Activated T-cell treated with anti-CD3 and anti-CD28 coated beads, Interleukin-2, amount 50 U/mL, for 72 hours (primary cell): Measurements from ENCODE around the gene OR6C76. TPM values are rescaled to one million over a fixed set of nuclear protein-coding genes. Genes with fewer than 3 reads are reported as not detected.
"Not testable (repeated sequence)": the region's sequence is repeated elsewhere in the genome, so short reads cannot be mapped to it uniquely, and the experiment has no call there.

Source experiments
- ATAC-seq, 2 donors: fragments of 150-1000 bp; cut with Tn5 transposase; replicated peaks in 1 of 2; 2 replicates each; pipeline ENCODE4 v1.10.0; 2021; ENCODE audit warnings: moderate library complexity in 2 of 2, mild to moderate bottlenecking in 1 of 2
- DNase-seq, 2 donors: peaks; one replicate each; pipeline ENCODE4 v3.0.0; 2021 to 2022; ENCODE audit warnings: mixed read lengths in 1 of 2
- H3K27ac Mint-ChIP-seq: one replicate; pipeline ENCODE4 v1.8.0; 2022; ENCODE audit warnings: mild to moderate bottlenecking, moderate library complexity, mixed read lengths
- H3K27me3 Mint-ChIP-seq: one replicate; pipeline ENCODE4 v1.8.0; 2022; ENCODE audit warnings: low read depth, mixed read lengths
- H3K36me3 Mint-ChIP-seq, 2 donors: one replicate each; pipeline ENCODE4 v1.8.0; 2022; ENCODE audit warnings: mixed read lengths in 2 of 2, mild to moderate bottlenecking in 1 of 2; ENCODE audit not compliant: insufficient read depth in 2 of 2
- H3K4me1 Mint-ChIP-seq: one replicate; pipeline ENCODE4 v1.8.0; 2022; ENCODE audit warnings: low read depth, mixed read lengths
- H3K4me3 Mint-ChIP-seq, 2 donors: one replicate each; pipeline ENCODE4 v1.8.0; 2022; ENCODE audit warnings: mild to moderate bottlenecking in 2 of 2, mixed read lengths in 2 of 2, moderate library complexity in 2 of 2
- H3K9me3 Mint-ChIP-seq, 2 donors: one replicate each; pipeline ENCODE4 v1.8.0; 2022; ENCODE audit warnings: mixed read lengths in 2 of 2
- total RNA-seq, 2 donors: library from RNA; stranded (reverse); gene quantifications; one replicate each; pipeline ENCODE4 v1.2.3, GENCODE V29; 2022

Gene OR6C76
- total RNA-seq, 2 donors from 2014 or later = not detected

GRCh38 chr12:55428331-55429243, 2.5 kb downstream of the OR6C76 start:
- peaks cover 25% of the 10 kb centered on the region for H3K27me3 Mint-ChIP-seq
- no peak overlapping the region for H3K27ac Mint-ChIP-seq
- H3K9me3 Mint-ChIP-seq = no peaks in the 10 kb centered on the region
- no peaks in the 10 kb centered on the region for H3K36me3 Mint-ChIP-seq
- DNase-seq (no peak), ATAC-seq (no peak)
- H3K4me3 Mint-ChIP-seq = no peak overlapping the region
- no peaks in the 10 kb centered on the region for H3K4me1 Mint-ChIP-seq

- not testable (repeated sequence) for H3K27me3 Mint-ChIP-seq, H3K9me3 Mint-ChIP-seq, H3K36me3 Mint-ChIP-seq, DNase-seq, H3K27ac Mint-ChIP-seq, H3K4me1 Mint-ChIP-seq, H3K4me3 Mint-ChIP-seq, ATAC-seq
Measured at GRCh38 chr12:55441233-55441632, 15.2 kb downstream of the OR6C76 start.

GRCh38 chr12:55443776-55444175, 17.7 kb downstream of the OR6C76 start, which contains the start of gene OR6C2:
Gene OR6C2, plus strand, starts transcription at chr12:55444076. Its CDS starts 8,138 bp downstream, at chr12:55452214.
- H3K9me3 Mint-ChIP-seq = peaks cover 0 to 3% of the 10 kb centered on the region in 2 donors
- no peak for DNase-seq
- H3K4me1 Mint-ChIP-seq = no peaks in the 10 kb centered on the region
- H3K27ac Mint-ChIP-seq = no peak within 1 kb of the TSS
- no peak within 1 kb of the TSS for H3K4me3 Mint-ChIP-seq
- ATAC-seq = no peak
- peaks cover 3% of the 10 kb centered on the region in 2 donors for H3K36me3 Mint-ChIP-seq
- H3K27me3 Mint-ChIP-seq = no peaks in the 10 kb centered on the region

DNA sequence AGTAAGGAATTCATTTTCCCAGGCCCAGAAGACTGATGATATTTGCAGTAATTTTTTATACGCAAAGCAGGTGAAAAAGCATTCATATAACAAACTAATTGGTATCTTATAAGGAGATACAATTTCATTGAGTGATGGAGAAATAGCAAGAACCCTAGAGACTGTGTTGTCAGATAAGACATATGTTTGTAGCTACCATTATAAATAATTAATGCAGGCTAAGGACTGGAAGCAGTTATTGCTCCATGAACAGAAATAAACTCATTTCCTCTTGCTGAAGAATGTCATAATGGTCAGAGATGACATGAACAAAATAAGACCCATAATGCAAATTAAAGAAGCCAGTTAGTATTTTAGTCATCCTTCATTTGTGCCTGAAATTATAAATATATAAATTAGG, 19.3 kb downstream of the OR6C76 start:
- no peak overlapping the region for H3K4me3 Mint-ChIP-seq
- DNase-seq (no peak), ATAC-seq (no peak)
- no peak overlapping the region for H3K27ac Mint-ChIP-seq
- H3K4me1 Mint-ChIP-seq = no peaks in the 10 kb centered on the region
- H3K27me3 Mint-ChIP-seq = no peaks in the 10 kb centered on the region
- H3K36me3 Mint-ChIP-seq = peaks cover 0 to 3% of the 10 kb centered on the region in 2 donors
- no peaks in the 10 kb centered on the region for H3K9me3 Mint-ChIP-seq

- peaks cover 2% of the 10 kb centered on the region for H3K27me3 Mint-ChIP-seq
- H3K4me3 Mint-ChIP-seq = no peak overlapping the region
- no peaks in the 10 kb centered on the region for H3K9me3 Mint-ChIP-seq
- no peak overlapping the region for H3K27ac Mint-ChIP-seq
- ATAC-seq = no peak
- no peak for DNase-seq
- H3K4me1 Mint-ChIP-seq = no peaks in the 10 kb centered on the region
- H3K36me3 Mint-ChIP-seq = no peaks in the 10 kb centered on the region
Measured at GRCh38 chr12:55446326-55446725, 20.3 kb downstream of the OR6C76 start.

DNA sequence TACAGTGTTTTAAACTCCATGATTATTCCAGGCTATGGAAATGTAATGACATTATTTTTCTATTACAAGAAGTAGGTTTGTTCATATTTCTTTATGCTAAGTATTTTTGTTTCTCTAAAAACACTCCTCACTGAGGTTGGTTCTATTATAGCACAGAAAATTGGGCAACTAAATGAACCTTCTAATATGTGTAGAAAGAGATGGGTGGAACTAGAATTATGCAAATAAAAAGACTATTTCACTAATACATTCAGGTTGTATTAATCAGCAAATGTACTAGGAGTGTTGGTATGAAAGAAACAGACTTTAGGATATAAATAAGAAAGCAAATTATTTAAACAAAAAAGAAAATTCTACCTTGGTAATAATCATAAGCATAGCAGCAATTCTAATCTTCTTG, 22.8 kb downstream of the OR6C76 start:
- ATAC-seq (no peak), DNase-seq (no peak)
- Mint-ChIP-seq H3K9me3 (no peaks in the 10 kb centered on the region), H3K4me1 (no peaks in the 10 kb centered on the region), H3K27ac (no peak overlapping the region), H3K4me3 (no peak overlapping the region), H3K27me3 (peaks cover 11% of the 10 kb centered on the region), H3K36me3 (no peaks in the 10 kb centered on the region)

DNA sequence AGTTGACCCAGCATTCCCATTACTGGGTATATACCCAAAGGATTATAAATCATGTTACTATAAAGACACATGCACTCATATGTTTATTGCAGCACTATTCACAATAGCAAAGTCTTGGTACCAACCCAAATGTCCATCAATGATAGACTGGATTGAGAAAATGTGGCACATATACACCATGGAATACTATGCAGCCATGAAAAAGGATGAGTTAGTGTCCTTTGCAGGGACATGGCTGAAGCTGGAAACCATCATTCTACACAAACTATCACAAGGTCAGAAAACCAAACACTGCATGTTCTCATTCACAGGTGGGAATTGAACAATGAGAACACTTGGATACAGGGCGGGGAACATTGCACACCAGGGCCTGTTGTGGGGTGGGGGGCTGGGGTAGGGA, 38.9 kb downstream of the OR6C76 start:
- not testable (repeated sequence) for H3K36me3 Mint-ChIP-seq

DNA sequence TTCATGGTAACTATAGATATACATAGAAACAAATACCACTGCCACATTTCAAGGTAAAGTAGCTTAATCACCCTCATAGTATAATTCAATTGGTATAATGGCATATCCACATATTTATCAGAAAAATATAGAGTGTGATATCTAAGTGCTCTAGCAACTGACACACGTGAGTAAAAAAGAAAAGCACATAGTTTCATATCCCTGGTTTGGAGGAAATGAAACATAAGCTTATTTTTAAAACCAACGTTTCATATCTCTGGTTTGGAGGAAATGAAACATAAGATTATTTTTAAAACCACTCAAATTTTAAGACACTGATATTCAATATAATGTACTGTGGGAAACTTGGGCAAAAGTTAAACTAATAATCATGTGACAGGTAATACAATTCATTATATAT, 41.8 kb downstream of the OR6C76 start:
- Mint-ChIP-seq H3K27me3 (peaks cover 18% of the 10 kb centered on the region), H3K4me3 (no peak overlapping the region), H3K9me3 (peaks cover 0 to 3% of the 10 kb centered on the region in 2 donors), H3K36me3 (no peaks in the 10 kb centered on the region), H3K4me1 (no peaks in the 10 kb centered on the region), H3K27ac (no peak overlapping the region)
- ATAC-seq (no peak), DNase-seq (no peak)

More for the DNA sequence above, 38.9 kb downstream of the OR6C76 start:
- not testable (repeated sequence) for DNase-seq, ATAC-seq, H3K27ac Mint-ChIP-seq, H3K4me3 Mint-ChIP-seq, H3K4me1 Mint-ChIP-seq, H3K9me3 Mint-ChIP-seq
- peaks cover 24% of the 10 kb centered on the region for H3K27me3 Mint-ChIP-seq

DNA sequence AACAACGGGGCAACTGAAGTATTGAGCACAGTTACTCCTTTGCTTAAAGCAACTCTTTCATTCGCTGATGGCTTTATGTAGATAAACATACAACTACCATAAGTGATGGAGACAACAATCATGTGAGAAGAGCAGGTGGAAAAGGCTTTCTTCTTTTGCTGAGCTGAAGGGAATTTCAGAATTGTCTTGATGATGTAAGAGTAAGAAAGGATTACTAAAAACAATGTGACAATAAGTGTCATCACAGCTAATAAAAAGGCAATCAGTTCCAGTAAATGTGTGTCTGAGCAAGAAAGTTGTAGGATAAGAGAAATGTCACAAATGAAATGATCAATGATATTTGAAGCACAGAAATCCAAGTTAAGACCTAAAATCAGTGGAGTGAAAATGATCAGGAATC, 43.2 kb downstream of the OR6C76 start:
- H3K4me3 Mint-ChIP-seq = no peak overlapping the region
- DNase-seq = no peak
- no peak for ATAC-seq
- H3K27ac Mint-ChIP-seq = no peak overlapping the region
- peaks cover 18% of the 10 kb centered on the region for H3K27me3 Mint-ChIP-seq
- H3K4me1 Mint-ChIP-seq = no peaks in the 10 kb centered on the region
- H3K9me3 Mint-ChIP-seq = no peaks in the 10 kb centered on the region
- H3K36me3 Mint-ChIP-seq = no peaks in the 10 kb centered on the region

- Mint-ChIP-seq H3K4me1 (no peaks in the 10 kb centered on the region), H3K27me3 (peaks cover 18% of the 10 kb centered on the region), H3K27ac (no peak within 1 kb of the TSS), H3K4me3 (no peak within 1 kb of the TSS), H3K9me3 (no peaks in the 10 kb centered on the region), H3K36me3 (no peaks in the 10 kb centered on the region)
- ATAC-seq (no peak), DNase-seq (no peak)
Measured at GRCh38 chr12:55470088-55470829, 44.2 kb downstream of the OR6C76 start, which contains the start of gene OR6C70. Gene OR6C70, minus strand, starts transcription at chr12:55470138. Its CDS starts 0 bp downstream, at chr12:55470138.

- H3K36me3 Mint-ChIP-seq = no peaks in the 10 kb centered on the region
- DNase-seq (no peak), ATAC-seq (no peak)
- H3K4me1 Mint-ChIP-seq = no peaks in the 10 kb centered on the region
- no peak overlapping the region for H3K4me3 Mint-ChIP-seq
- no peaks in the 10 kb centered on the region for H3K9me3 Mint-ChIP-seq
- H3K27ac Mint-ChIP-seq = no peak overlapping the region
- peaks cover 24% of the 10 kb centered on the region for H3K27me3 Mint-ChIP-seq
Measured at GRCh38 chr12:55472264-55472663, 46.2 kb downstream of the OR6C76 start.
